Mesenchymal stem cell (in vitro differentiated cells and primary cell): ENCODE data around the gene CDH10.
A peak's percentile ranks its signal among the peaks of the same experiment; 100 is the strongest.

Experiments
- DNase-seq: peaks from one replicate; pipeline ENCODE4 v3.0.0-alpha.2; 2013
- H2AFZ ChIP-seq: one replicate; pipeline ENCODE4 v1.6.1; 2013; ENCODE audit warnings: low read depth, mild to moderate bottlenecking, control low read depth, inconsistent platforms, low read length, moderate library complexity
- H2AK5ac ChIP-seq: 2 replicates; pipeline ENCODE4 v1.6.1; 2013; ENCODE audit warnings: low read length, moderate library complexity, mild to moderate bottlenecking, inconsistent platforms; ENCODE audit not compliant: severe bottlenecking
- H2BK120ac ChIP-seq: one replicate; pipeline ENCODE4 v1.6.1; 2013; ENCODE audit warnings: low read depth, mild to moderate bottlenecking, inconsistent platforms, low read length, moderate library complexity
- H2BK12ac ChIP-seq, 2 experiments: one replicate each; pipeline ENCODE4 v1.6.1; 2013; ENCODE audit warnings: inconsistent platforms in 2 of 2, low read length in 2 of 2, mild to moderate bottlenecking in 2 of 2, moderate library complexity in 2 of 2, control low read depth in 1 of 2
- H2BK15ac ChIP-seq: one replicate; pipeline ENCODE4 v1.6.1; 2013; ENCODE audit warnings: mild to moderate bottlenecking, low read depth, inconsistent platforms; ENCODE audit not compliant: poor library complexity, severe bottlenecking
- H2BK5ac ChIP-seq: 2 replicates; pipeline ENCODE4 v1.6.1; 2013; ENCODE audit warnings: low read depth, mild to moderate bottlenecking, low read length, control low read depth, inconsistent platforms; ENCODE audit not compliant: poor library complexity, severe bottlenecking
- H3K14ac ChIP-seq, 2 experiments: one replicate each; pipeline ENCODE4 v1.6.1; 2013; ENCODE audit warnings: inconsistent platforms in 2 of 2, low read length in 2 of 2, control low read depth in 1 of 2, mild to moderate bottlenecking in 1 of 2, moderate library complexity in 1 of 2
- H3K18ac ChIP-seq, 2 experiments: one replicate each; pipeline ENCODE4 v1.6.1; 2013; ENCODE audit warnings: inconsistent platforms in 2 of 2, low read length in 2 of 2, control low read depth in 1 of 2, low read depth in 1 of 2, mild to moderate bottlenecking in 1 of 2
- H3K23ac ChIP-seq, 2 experiments: one replicate each; pipeline ENCODE4 v1.6.1; 2013; ENCODE audit warnings: inconsistent platforms in 2 of 2, low read length in 2 of 2, mild to moderate bottlenecking in 2 of 2, moderate library complexity in 2 of 2, control low read depth in 1 of 2
- H3K27ac ChIP-seq: 2 replicates; pipeline ENCODE4 v1.5.1; 2013; ENCODE audit warnings: mild to moderate bottlenecking, moderate library complexity, low read length, control low read depth, inconsistent platforms; ENCODE audit not compliant: poor library complexity, severe bottlenecking
- H3K27me3 ChIP-seq, 2 experiments: 2 replicates each; pipeline versions ENCODE4 v1.6.1 to v1.7.0; 2013; ENCODE audit warnings: low read length in 2 of 2, mild to moderate bottlenecking in 2 of 2, moderate library complexity in 2 of 2, control low read depth in 1 of 2, inconsistent platforms in 1 of 2; ENCODE audit not compliant: control insufficient read depth in 1 of 2, insufficient read depth in 1 of 2
- H3K36me3 ChIP-seq, 2 experiments: 2 replicates each; pipeline versions ENCODE4 v1.6.1 to v1.7.0; 2013; ENCODE audit warnings: low read length in 2 of 2, control low read depth in 1 of 2, inconsistent platforms in 1 of 2, low read depth in 1 of 2, mild to moderate bottlenecking in 1 of 2; ENCODE audit not compliant: insufficient read depth in 2 of 2, control insufficient read depth in 1 of 2
- H3K4ac ChIP-seq, 2 experiments: one replicate each; pipeline ENCODE4 v1.6.1; 2013; ENCODE audit warnings: inconsistent platforms in 2 of 2, low read length in 2 of 2, mild to moderate bottlenecking in 2 of 2, moderate library complexity in 2 of 2, control low read depth in 1 of 2, low read depth in 1 of 2
- H3K4me1 ChIP-seq: 2 replicates; pipeline ENCODE4 v1.6.1; 2013; ENCODE audit warnings: low read depth, low read length, control low read depth; ENCODE audit not compliant: control insufficient read depth, insufficient read depth
- H3K4me2 ChIP-seq: 2 replicates; pipeline ENCODE4 v1.6.1; 2013; ENCODE audit warnings: low read length, mild to moderate bottlenecking, inconsistent platforms; ENCODE audit not compliant: poor library complexity, severe bottlenecking
- H3K4me3 ChIP-seq, 2 experiments: 2 replicates each; pipeline versions ENCODE4 v1.5.1 to v1.7.0; 2013; ENCODE audit warnings: low read length in 2 of 2, mild to moderate bottlenecking in 2 of 2, control low read depth in 1 of 2, low read depth in 1 of 2; ENCODE audit not compliant: insufficient read depth in 1 of 2
- H3K79me1 ChIP-seq: replicated peaks from 2 replicates; pipeline ENCODE4 v1.6.1; 2013; ENCODE audit warnings: mild to moderate bottlenecking, control low read depth, low read length, inconsistent platforms; ENCODE audit not compliant: poor library complexity, severe bottlenecking
- H3K9ac ChIP-seq: 2 replicates; pipeline ENCODE4 v1.7.0; 2013; ENCODE audit warnings: mild to moderate bottlenecking, low read length, moderate library complexity
- H3K9me3 ChIP-seq: 2 replicates; pipeline ENCODE4 v1.7.0; 2013; ENCODE audit warnings: mild to moderate bottlenecking, low read length; ENCODE audit not compliant: control insufficient read depth
- H4K8ac ChIP-seq: one replicate; pipeline ENCODE4 v1.6.1; 2013; ENCODE audit warnings: inconsistent platforms, mild to moderate bottlenecking, low read length, moderate library complexity
- H4K91ac ChIP-seq: one replicate; pipeline ENCODE4 v1.6.1; 2013; ENCODE audit warnings: mild to moderate bottlenecking, low read length, inconsistent platforms
- WGBS: methylation state at CpG from one replicate; pipeline ENCODE4 v1.1.7; 2013; ENCODE audit warnings: mixed read lengths; 5-methylcytosine and 5-hydroxymethylcytosine counted together

Gene CDH10

DNA sequence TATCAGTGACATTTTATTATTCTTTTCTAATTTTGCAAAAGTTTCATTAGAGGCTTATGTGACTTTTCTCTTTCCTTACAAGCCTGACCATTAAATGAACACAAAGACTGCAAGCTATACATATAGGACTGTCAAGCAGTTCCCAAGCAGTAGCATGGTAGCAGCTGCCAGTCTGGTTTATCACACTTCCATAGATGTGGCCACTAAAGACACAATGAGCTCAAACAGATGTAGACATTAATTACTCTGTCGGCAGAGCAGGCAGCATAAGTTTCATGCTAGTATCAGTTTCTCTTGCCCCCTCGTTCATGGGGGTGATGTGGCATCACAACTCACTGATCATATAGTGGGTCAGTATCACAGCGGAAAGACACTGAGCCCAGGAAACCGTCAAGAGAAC lies 89.5 kb downstream of the CDH10 start:
- Histone ChIP-seq H3K14ac (no peak overlapping the region), H3K27ac (no peak overlapping the region)
- 64% methylated on average over 3 of the region's 4 CpGs for WGBS

DNA sequence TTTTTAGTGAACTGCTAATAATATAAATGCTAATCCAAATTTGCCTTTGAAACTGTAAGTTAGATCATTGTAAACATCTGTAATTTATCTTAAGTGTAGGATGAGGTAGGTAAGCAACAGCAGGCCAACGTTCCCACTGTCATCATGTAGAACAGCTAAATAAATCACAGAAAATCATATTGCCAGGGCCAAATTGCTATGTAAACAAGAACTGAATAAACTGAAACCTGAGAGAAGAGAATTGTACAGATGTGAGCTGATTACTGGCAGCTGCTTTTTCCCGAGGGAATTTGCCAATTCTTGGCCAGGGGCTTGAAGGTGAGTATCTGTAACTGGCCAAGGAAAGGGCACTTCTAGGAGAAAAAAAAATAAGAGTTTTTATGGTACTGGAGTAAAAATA lies 97.6 kb downstream of the CDH10 start:
- Histone ChIP-seq H3K36me3 (no peaks in the 10 kb centered on the region), H3K27me3 (no peaks in the 10 kb centered on the region), H2BK120ac (no peak overlapping the region), H2AK5ac (no peak overlapping the region), H2AFZ (peak overlapping the region; percentile 14), H4K8ac (no peak overlapping the region), H2BK5ac (no peak overlapping the region), H3K14ac (no peak overlapping the region), H2BK12ac (no peak overlapping the region), H3K4me1 (no peaks in the 10 kb centered on the region), H3K23ac (no peak overlapping the region), H2BK15ac (no peak overlapping the region), H3K4me2 (no peak overlapping the region), H3K4ac (no peak overlapping the region), H3K9ac (no peak overlapping the region), H3K9me3 (no peaks in the 10 kb centered on the region), H4K91ac (no peak overlapping the region), H3K27ac (no peak overlapping the region), H3K4me3 (no peak overlapping the region), H3K79me1 (no peaks in the 10 kb centered on the region), H3K18ac (no peak overlapping the region)
- DNase-seq, result no peak
- WGBS, result 76% methylated on average over 1 of the region's 2 CpGs

More for the DNA sequence above, 89.5 kb downstream of the CDH10 start:
- peak overlapping the region in 1 of 2 experiments; percentile 24 for H3K4ac ChIP-seq
- no peaks in the 10 kb centered on the region for H3K4me1 ChIP-seq
- no peak overlapping the region for H2BK120ac ChIP-seq
- no peaks in the 10 kb centered on the region for H3K79me1 ChIP-seq
- no peak overlapping the region for H3K4me2 ChIP-seq
- no peak overlapping the region for H3K23ac ChIP-seq
- H3K4me3 ChIP-seq, result no peak overlapping the region
- no peak overlapping the region for H4K91ac ChIP-seq
- H2BK15ac ChIP-seq, result no peak overlapping the region
- H2BK12ac ChIP-seq, result no peak overlapping the region
- DNase-seq, result no peak
- H3K18ac ChIP-seq, result peak overlapping the region in 1 of 2 experiments; percentile 19
- H3K9me3 ChIP-seq, result no peaks in the 10 kb centered on the region
- H2BK5ac ChIP-seq, result no peak overlapping the region
- no peak overlapping the region for H2AFZ ChIP-seq
- no peak overlapping the region for H3K9ac ChIP-seq
- H3K36me3 ChIP-seq, result no peaks in the 10 kb centered on the region
- H3K27me3 ChIP-seq, result no peaks in the 10 kb centered on the region
- H4K8ac ChIP-seq, result no peak overlapping the region
- no peak overlapping the region for H2AK5ac ChIP-seq

- H3K4me1 ChIP-seq, result no peaks in the 10 kb centered on the region
- no peak overlapping the region for H3K9ac ChIP-seq
- no peak overlapping the region for H3K27ac ChIP-seq
- no peak overlapping the region for H4K91ac ChIP-seq
- no peak overlapping the region for H2BK5ac ChIP-seq
- H3K4me3 ChIP-seq, result no peak overlapping the region
- no peak overlapping the region for H2BK120ac ChIP-seq
- H4K8ac ChIP-seq, result no peak overlapping the region
- WGBS, result 20% methylated on average over 1 of the region's 1 CpG
- no peak overlapping the region for H3K4ac ChIP-seq
- H3K14ac ChIP-seq, result no peak overlapping the region
- H3K79me1 ChIP-seq, result no peaks in the 10 kb centered on the region
- H3K18ac ChIP-seq, result no peak overlapping the region
- H3K27me3 ChIP-seq, result no peaks in the 10 kb centered on the region
- H2AFZ ChIP-seq, result no peak overlapping the region
- no peak overlapping the region for H2BK15ac ChIP-seq
- H3K23ac ChIP-seq, result no peak overlapping the region
- no peak overlapping the region for H2AK5ac ChIP-seq
- H3K4me2 ChIP-seq, result no peak overlapping the region
- H2BK12ac ChIP-seq, result no peak overlapping the region
- peak; percentile 80 for DNase-seq
- no peaks in the 10 kb centered on the region for H3K9me3 ChIP-seq
- no peaks in the 10 kb centered on the region for H3K36me3 ChIP-seq
These were observed 105.2 kb downstream of the CDH10 start for GRCh38 chr5:24539613-24540012.

GRCh38 chr5:24538346-24538745 lies 106.4 kb downstream of the CDH10 start:
- no peak overlapping the region for H2BK5ac ChIP-seq
- no peak overlapping the region for H2AFZ ChIP-seq
- H4K8ac ChIP-seq, result peak overlapping the region; percentile 52
- H2BK12ac ChIP-seq, result peak overlapping the region in 1 of 2 experiments; percentile 89
- no peak overlapping the region for H3K9ac ChIP-seq
- no peak overlapping the region for H3K23ac ChIP-seq
- H3K4me3 ChIP-seq, result no peak overlapping the region
- H2BK120ac ChIP-seq, result peak overlapping the region; percentile 79
- no peak overlapping the region for H2AK5ac ChIP-seq
- H3K14ac ChIP-seq, result no peak overlapping the region
- H3K27me3 ChIP-seq, result no peaks in the 10 kb centered on the region
- no peaks in the 10 kb centered on the region for H3K79me1 ChIP-seq
- peak overlapping the region in 1 of 2 experiments; percentile 8 for H3K4ac ChIP-seq
- H4K91ac ChIP-seq, result peak overlapping the region; percentile 14
- 20% methylated on average over 1 of the region's 1 CpG for WGBS
- no peaks in the 10 kb centered on the region for H3K4me1 ChIP-seq
- H3K9me3 ChIP-seq, result no peaks in the 10 kb centered on the region
- H3K4me2 ChIP-seq, result no peak overlapping the region
- no peak overlapping the region for H3K27ac ChIP-seq
- H3K36me3 ChIP-seq, result no peaks in the 10 kb centered on the region
- DNase-seq, result no peak
- H2BK15ac ChIP-seq, result no peak overlapping the region
- peak overlapping the region; percentile 16 to 89 for H3K18ac ChIP-seq
